COLO668 (cell line): Measurements from ENCODE around the gene RPS19BP1.

Experiments used
- DNase-seq: peaks from one replicate; lab custom pipeline; 2025; ENCODE audit not compliant: unreplicated experiment; lab: John Stamatoyannopoulos, UW

The RPS19BP1 gene

GRCh38 chr22:39559456-39560105 is 27.0 kb upstream of the RPS19BP1 start:
- peak; percentile 20 for DNase-seq

GRCh38 chr22:39558950-39559349 is 26.4 kb upstream of the RPS19BP1 start:
- no peak for DNase-seq

GRCh38 chr22:39558254-39558727 is 25.7 kb upstream of the RPS19BP1 start:
- DNase-seq: peak; percentile 12

- DNase-seq: peak; percentile 23
Observed at GRCh38 chr22:39556970-39557841, 24.7 kb upstream of the RPS19BP1 start.

GRCh38 chr22:39554151-39554550 is 21.6 kb upstream of the RPS19BP1 start:
- DNase-seq: no peak

GRCh38 chr22:39553429-39553828 is 20.9 kb upstream of the RPS19BP1 start:
- DNase-seq: no peak

GRCh38 chr22:39547587-39547947 is 15.0 kb upstream of the RPS19BP1 start:
- DNase-seq: no peak

- DNase-seq: no peak
Observed at GRCh38 chr22:39546889-39547586, 14.5 kb upstream of the RPS19BP1 start.

- DNase-seq: no peak
Observed at GRCh38 chr22:39545386-39546365, 13.1 kb upstream of the RPS19BP1 start.

- DNase-seq: peak; percentile 37
Observed at GRCh38 chr22:39543095-39543494, 10.5 kb upstream of the RPS19BP1 start.

- DNase-seq: no peak
Observed at GRCh38 chr22:39537975-39538374, 5.4 kb upstream of the RPS19BP1 start.

GRCh38 chr22:39536711-39537110 is 4.2 kb upstream of the RPS19BP1 start:
- DNase-seq: no peak

- DNase-seq: no peak
Observed at GRCh38 chr22:39535831-39536449, 3.4 kb upstream of the RPS19BP1 start.

GRCh38 chr22:39535357-39535725 is 2.8 kb upstream of the RPS19BP1 start:
- DNase-seq: no peak

- DNase-seq: peak; percentile 80
Observed at GRCh38 chr22:39534591-39535356, 2.2 kb upstream of the RPS19BP1 start.

- DNase-seq: no peak
Observed at GRCh38 chr22:39534092-39534506, 1.6 kb upstream of the RPS19BP1 start.

GRCh38 chr22:39530692-39531331 is 1.7 kb downstream of the RPS19BP1 start:
- DNase-seq: peak; percentile 24

GRCh38 chr22:39530116-39530515 is 2.4 kb downstream of the RPS19BP1 start:
- DNase-seq: no peak

- no peak for DNase-seq
Observed at GRCh38 chr22:39529487-39529851, 3.1 kb downstream of the RPS19BP1 start.
